T1000 (cell line): ENCODE results near the gene TYW3.

Experiments
- DNase-seq: peaks from one replicate; lab custom pipeline; 2025; ENCODE audit warnings: mixed read lengths; lab: John Stamatoyannopoulos, UW

Gene TYW3, protein sequence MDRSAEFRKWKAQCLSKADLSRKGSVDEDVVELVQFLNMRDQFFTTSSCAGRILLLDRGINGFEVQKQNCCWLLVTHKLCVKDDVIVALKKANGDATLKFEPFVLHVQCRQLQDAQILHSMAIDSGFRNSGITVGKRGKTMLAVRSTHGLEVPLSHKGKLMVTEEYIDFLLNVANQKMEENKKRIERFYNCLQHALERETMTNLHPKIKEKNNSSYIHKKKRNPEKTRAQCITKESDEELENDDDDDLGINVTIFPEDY

GRCh38 chr1:74732960-74733603 lies at the start of gene TYW3, which contains the start of gene CRYZ:
TSS of gene TYW3 (plus strand) at chr1:74733152. CDS start at chr1:74733245, 93 bp downstream.
TSS of gene CRYZ (minus strand) at chr1:74733050. CDS start at chr1:74724821, 8,229 bp downstream.
- DNase-seq: peak; percentile 85

- DNase-seq: no peak
These were observed 49.3 kb upstream of the TYW3 start for GRCh38 chr1:74683656-74684055.

- no peak for DNase-seq
These were observed 48.7 kb upstream of the TYW3 start for GRCh38 chr1:74684301-74684700.

DNA sequence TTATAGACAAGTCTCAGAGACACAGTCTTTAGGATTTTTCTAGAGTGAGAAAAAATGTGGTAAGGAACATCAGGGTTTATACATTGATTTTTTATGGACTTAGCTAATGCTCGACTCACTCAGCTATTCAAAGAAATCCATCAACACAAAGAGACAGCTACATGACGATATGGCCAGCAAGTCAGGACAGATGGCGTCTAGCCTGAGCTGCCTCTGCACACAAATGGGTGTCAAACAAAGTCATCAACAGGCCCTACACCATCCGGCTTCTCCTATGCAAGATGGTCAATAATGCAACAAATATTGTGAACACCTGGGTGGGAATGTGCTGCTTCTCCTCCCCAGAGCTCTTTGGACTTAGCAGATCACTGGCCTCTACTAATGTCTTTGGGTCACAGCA lies 46.0 kb upstream of the TYW3 start:
- DNase-seq: no peak

DNA sequence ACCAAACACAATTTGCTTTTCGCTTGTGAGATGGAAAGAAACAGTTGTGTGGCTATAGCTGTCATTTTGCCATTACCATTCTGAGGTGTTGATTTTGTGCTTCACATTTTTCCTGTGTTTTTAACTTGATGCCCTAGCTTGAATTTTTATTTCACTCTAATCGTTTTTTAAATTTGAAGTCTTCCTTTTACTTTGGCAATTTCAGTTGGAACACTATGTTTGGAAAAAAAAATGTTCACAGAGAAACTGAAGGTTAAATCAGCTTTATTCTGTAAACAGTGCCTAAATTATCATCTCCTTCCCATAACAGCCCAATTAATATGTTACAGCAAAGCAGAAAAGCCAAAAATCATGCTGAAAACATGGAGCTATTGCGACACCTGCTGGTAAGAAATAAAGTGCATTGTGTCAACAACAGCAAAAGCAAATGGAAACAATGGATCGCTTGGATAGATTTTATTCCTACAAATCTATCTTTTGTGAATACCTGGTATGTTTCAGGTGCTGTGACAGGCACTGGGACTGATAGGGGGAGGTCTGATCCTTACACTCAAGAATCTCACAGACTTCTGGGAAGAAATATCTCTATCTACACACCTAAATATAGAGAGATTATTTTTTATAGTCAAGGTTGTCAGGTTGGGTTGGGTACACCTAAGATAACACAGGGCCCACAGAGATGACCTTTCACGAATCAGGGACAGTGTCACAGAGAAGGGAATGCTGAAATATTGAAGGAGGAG lies 43.2 kb upstream of the TYW3 start:
- peak; percentile 32 for DNase-seq

DNA sequence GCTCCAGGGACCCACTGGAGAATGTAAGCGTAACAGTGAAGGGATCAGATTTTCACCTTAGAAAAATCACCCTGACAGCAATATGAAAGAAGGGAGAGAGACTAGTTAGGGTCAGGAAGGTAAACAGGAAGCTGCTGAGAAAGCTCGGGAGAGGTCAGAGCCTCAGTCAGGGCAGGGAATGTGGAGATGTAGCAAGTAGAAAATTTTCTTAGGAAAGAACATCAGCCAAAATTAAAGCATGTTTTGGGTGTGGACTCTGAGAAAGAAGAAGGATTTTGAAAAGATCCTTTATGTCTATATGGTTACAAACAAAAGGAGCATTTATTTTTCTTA lies 42.6 kb upstream of the TYW3 start:
- DNase-seq: no peak

GRCh38 chr1:74690909-74691308 lies 42.0 kb upstream of the TYW3 start:
- no peak for DNase-seq

DNA sequence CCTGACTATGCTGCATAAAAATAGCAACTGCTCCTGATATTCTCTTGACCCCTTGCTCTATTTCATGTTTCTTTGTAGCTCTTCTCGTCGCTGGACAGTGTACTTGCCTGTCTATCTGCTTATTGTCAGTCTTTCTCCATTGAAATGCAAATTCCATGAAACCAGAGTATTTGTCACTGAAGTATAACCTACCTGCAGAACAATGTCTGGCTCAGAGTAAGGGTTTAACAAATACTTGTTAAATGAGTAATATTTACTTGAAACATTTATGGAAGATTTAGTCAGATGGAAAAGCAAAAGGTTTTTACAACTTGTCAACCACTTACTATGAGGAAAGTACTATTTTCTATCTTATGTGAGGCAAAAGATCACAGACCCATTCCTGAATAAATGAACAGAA lies 39.5 kb upstream of the TYW3 start:
- no peak for DNase-seq

GRCh38 chr1:74697832-74698231 lies 35.1 kb upstream of the TYW3 start:
- DNase-seq: no peak

GRCh38 chr1:74699331-74699730 lies 33.6 kb upstream of the TYW3 start:
- DNase-seq: no peak

GRCh38 chr1:74703386-74704182 lies 29.4 kb upstream of the TYW3 start:
- no peak for DNase-seq

DNA sequence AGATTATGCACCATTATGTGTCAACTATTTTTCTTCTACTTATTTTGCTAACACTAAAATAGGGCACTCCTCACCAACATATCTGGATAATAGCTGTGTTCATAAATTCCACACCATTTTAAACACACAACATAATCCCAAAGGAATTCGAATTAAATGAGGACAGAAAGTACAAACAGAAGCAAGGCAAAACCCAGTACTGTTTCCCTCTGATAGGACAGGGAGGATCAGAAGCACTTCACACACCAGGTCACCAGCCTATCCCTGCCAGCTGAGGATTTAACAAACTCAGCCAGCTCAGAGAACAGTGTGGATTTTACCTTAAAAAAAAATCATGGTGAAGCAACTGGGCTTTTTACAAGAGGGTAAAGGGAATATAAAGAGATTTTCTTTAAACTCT lies 20.1 kb upstream of the TYW3 start:
- DNase-seq: no peak

- no peak for DNase-seq
These were observed 19.1 kb upstream of the TYW3 start for GRCh38 chr1:74713849-74714248.

- no peak for DNase-seq
These were observed 18.3 kb upstream of the TYW3 start for GRCh38 chr1:74714429-74715235.

- no peak for DNase-seq
These were observed 17.8 kb upstream of the TYW3 start for GRCh38 chr1:74715236-74715502.

DNA sequence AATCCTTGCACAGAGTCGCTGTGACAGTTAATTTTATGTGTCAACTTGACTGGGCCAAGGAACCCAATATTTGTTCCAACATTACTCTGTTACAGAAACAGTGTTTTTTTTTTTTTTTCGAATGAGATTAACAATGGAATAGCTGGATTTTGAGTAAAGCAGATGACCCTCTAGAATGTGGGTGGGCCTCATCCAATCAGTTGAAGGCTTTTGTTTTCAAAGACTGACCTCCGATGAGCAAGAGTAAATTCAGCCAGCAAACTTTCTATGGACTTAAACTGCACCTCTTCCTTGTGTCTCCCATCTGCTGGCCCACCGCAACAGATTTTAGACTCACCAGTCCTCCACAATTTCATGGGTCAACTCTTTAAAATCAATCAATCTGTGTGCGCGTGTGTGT lies 17.1 kb upstream of the TYW3 start:
- DNase-seq: no peak

GRCh38 chr1:74716822-74717221 lies 16.1 kb upstream of the TYW3 start:
- no peak for DNase-seq

DNA sequence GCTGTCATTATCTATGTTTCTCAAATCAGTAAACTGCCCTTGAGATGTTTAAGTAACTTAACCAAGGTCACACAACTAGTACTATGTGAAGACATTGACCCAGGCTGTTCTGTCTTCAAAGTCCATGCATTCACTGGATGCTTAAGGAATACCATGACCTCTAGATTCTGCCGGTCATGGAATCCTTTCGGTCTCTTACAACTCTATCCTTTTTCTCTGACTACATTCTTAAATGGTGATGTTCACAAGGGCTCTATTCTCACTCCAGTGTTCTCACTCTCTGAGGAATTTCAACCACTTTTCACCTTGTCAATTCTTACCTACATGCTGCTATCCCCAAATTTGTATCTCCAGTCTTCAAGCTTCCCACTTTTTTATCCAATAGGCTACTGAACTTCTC lies 15.3 kb upstream of the TYW3 start:
- no peak for DNase-seq

GRCh38 chr1:74726063-74726462 lies 6.9 kb upstream of the TYW3 start:
- DNase-seq: no peak

DNA sequence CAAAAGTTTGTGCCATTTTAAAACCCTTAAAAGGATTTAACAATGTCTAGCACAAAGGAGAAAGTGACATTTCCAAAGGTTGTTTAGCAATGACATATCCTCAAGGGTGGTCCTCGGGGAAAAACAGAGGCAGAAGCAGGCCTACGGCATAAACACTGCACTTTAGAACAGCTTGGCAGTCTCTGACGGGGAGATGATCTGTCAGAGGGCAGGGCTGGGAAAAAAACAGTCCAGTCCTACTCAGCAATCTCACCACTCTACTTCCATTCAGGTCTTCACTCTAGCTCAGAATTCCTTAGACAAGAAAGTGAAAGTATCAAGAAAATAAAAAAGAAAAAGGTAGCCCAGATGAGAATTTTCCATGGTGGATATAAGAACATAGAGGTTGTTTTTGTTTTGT lies 4.2 kb upstream of the TYW3 start:
- no peak for DNase-seq

- peak; percentile 40 for DNase-seq
These were observed 3.0 kb upstream of the TYW3 start for GRCh38 chr1:74729741-74730478.
